RCC 7860 (cell line): ENCODE measurements around the gene PLS1.
"Not testable (repeated sequence)": the region's sequence is repeated elsewhere in the genome, so short reads cannot be mapped to it uniquely, and the experiment has no call there.

ENCODE experiments used
- DNase-seq: peaks from one replicate; pipeline ENCODE4 v3.0.0-alpha.2; 2015; ENCODE audit warnings: low spot score
- FAIRE-seq: peaks from 2 replicates; lab custom pipeline; 2012; peaks lifted over from hg19 to GRCh38; lab: Jason Lieb, UNC

PLS1 gene

GRCh38 chr3:142752605-142753004 lies 156.4 kb downstream of the PLS1 start:
- not testable (repeated sequence) for DNase-seq, FAIRE-seq

- no peak for FAIRE-seq
- no peak for DNase-seq
These were observed 158.3 kb downstream of the PLS1 start for GRCh38 chr3:142754494-142754893.
